HG03432 (cell line): ENCODE measurements around the gene ZNF311.
"Not testable (repeated sequence)": the region's sequence is repeated elsewhere in the genome, so short reads cannot be mapped to it uniquely, and the experiment has no call there.

Experiments
- ATAC-seq: cut with Tn5 transposase; IDR thresholded peaks from one replicate; pipeline ENCODE4 v1.9.1; 2021; ENCODE audit warnings: mild to moderate bottlenecking, moderate library complexity; ENCODE audit not compliant: unreplicated experiment

Gene ZNF311

DNA sequence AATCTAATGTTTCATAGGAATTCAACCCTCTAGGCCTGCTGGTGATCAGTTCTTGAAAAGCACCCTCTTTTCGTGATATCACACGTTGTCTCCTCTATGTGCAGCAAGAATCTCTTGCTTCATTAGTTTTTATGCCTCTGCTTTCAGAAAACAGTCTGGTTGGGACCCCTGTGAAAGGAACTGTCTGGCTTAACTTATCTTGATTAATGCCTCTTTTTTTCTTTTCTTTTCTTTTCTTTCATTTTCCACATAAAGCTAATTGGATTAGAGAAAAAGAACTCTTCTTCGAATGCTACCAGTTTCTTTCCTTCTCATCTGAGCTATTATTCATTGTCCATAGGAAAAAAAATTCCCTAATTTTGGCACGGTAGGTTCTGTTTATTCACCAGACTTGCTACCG, 21.3 kb downstream of the ZNF311 start:
- ATAC-seq: no peak

DNA sequence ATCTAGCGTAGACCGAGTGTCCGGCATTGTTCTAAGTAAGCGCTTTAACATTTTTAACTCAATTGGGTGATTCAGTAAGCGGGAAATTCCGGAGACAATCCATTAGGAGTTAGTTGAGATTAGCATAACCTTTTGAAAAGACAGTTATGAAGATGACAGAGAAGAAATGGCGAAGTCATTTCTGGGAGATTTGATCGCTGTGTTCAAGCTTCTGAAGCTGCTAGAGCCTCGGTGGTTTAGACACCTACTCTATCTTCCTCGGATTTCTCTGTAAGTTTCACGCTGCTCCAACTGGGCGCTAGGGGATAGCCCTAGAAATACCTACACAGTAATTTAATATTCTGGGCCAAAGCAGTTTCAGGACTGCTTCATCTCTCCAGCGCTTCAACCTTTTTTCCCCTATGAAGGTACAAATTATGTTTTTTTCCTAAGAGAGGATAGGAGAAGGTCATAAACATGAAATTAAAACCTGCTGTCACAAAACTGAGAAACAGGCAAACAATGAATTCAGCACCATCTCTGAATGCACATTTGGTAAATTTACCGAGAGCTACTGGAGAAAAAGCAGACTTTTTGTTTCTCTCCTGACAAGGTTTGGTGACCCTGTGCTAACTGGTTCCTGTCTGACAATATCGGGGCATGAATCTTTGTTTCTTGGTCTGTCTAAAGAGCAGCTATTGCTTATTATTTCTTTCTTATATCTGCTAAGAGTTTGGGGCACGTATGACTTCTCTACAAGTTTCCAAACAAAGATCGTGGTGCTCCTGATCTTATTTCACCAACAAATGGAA, 22.4 kb downstream of the ZNF311 start:
- ATAC-seq: no peak

DNA sequence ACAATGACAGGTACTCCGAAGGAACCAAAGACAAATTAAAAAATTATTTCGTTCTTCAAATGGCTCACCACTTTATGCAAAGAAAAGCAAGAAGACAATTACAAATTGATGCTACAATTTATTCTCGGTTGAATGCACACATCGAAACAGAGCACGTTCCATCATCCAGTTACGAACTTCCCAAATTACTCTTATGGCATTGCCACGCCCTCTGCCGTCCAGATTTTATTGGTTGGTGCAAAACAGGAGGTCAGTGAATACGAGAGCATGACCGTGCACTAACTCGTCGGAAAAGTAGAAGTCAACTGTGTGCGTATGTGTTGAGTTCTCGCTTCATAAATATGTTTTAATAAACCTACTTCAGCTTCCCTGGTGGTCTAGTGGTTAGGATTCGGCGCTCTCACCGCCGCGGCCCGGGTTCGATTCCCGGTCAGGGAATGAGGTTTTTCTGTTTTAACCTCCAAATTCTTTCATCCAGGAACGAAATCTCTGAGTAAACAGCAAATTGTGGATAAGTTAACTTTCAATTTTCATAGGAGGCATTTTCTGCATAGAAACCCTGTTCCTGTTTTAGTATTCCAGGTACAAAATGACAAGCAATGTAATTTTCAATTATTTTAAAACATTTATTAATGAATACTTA, 23.2 kb downstream of the ZNF311 start:
- ATAC-seq: peak; percentile 43

DNA sequence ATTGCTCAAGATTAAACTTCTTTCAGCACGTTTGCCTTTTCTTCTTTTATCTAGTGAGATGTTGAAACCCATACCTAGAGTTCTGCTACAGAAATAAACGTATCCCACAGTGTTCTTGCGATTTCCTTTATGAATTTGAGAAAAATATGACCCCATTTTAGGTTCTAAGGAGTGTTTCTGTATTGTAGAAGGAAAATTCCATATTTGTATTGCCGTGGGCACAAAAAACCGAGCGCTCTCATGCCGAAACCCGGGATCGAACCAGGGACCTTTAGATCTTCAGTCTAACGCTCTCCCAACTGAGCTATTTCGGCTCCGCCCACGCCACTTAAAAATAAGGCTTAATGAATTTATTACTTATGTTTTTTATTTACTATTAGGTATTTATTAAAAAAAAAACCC, 23.7 kb downstream of the ZNF311 start:
- peak; percentile 25 for ATAC-seq

DNA sequence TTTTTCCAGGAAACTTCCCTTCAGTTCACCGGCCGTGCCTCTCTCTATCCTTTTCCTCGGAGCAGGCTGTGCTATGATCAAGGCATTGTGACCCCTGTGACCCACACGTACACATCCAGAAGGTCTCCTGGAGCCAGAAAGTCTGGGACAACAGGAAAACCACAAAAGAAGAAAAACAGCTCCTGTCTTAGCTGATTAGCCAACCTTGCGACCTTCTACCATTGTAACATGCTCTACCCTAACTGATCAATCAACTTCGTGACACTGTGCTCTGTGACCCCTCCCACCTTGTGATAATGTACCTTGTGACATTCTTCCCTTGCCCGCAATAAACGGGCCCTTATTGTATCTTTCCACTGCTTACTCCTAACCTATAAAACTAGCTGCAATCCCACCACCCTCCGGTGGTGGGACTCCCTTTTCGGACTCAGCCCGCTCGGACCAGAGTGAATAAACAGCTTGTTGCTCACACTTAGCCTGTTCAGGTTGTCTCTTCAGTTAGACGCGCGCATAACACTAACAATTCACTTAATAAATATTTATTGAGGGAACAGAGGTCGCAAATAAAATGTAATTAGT, 24.2 kb downstream of the ZNF311 start:
- peak; percentile 41 for ATAC-seq

DNA sequence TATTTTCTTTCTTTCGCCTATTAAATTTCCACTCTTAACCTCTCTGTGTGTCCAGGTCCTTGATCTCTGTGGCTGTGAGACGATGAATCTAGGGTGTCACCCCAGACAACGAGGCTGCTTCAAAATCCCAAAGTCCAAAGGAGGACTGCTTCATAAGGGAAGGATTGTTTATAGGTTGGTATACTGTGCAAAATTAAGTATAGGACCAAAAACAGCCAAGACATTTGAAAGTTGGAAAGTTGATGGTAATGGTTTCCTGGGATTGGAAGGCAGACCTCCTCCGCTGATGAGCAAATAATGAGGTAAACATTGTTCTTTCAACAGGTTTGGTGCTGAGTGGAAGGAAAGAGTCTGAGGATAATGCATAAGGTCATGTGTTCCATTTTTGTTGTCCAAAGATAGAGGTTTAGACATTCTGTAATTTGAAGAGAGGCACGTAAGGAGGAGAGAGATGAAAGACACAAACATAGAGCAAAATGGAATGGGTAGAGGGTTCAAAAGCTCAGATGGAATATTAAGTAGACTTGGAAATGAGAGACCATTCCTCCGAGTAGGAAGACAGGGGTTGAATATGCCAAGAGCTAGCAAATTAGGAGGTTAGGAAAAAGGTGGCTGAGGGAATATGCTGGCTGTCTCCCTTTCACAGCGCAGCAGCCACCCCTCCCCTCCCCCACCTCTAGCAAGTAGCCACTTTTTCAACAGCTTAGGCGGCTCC, 24.8 kb downstream of the ZNF311 start:
- ATAC-seq: no peak

DNA sequence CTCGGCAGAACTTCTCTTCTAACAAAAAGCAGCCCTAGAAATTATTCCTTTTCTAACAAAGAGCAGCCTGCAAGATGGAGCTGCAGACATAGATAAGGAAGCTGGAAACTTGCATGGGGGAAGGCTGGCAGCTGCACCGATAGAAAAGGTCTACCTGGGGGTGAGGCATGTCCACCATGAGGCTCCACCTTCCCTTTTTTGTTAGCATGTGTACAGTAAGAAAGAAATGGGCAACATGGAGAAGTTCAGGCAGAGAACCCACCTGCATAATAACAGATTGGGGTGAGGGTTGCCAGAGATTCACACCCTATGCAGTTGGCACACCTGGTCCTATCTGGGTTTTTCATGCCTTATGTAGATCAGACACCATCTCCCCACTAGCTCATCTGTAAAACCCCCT, 25.4 kb downstream of the ZNF311 start:
- no peak for ATAC-seq

DNA sequence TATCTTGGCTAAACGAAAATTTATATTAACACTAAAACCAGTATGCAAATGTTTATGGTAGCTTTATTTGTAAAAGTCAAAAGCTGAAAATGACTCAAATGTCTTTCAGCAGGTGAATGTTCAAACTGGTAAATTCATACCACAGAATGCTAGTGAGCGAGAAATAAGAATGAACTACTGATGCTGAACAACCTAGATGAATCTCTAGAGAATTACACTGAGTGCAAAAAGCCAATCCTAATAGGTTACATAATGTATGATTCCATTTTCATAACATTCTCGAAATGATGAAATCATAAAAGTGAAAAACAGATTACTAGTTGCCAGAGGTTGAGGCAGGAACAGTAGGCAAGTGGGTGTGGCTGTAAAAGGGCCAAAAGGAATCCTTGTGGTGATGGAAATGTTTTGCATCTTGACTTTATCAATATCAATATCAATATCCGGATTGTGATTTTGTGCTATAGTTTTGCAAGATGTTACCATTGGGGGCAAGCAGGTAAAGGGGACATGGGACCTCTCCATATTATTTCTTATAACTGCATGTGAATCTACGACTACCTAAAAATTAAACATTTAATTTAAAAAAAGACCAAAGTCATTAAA, 26.1 kb downstream of the ZNF311 start:
- ATAC-seq: no peak

DNA sequence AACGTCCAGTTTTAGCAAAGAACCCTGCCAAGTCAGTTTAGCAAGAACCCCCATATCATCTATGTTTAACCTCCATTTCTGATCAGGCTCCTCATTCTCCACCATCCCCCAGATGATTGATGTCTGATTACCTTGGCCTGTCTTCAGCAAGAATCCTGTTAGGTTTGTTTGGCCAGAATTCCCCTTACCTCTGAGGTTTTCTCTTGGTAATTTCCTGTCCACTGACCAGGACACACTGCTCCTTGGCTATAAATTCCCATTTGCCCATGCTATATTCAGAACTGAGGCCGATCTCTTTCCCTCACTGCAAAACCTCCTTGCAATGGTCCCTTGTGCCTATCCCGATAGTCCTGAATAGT, 27.0 kb downstream of the ZNF311 start:
- ATAC-seq: no peak

DNA sequence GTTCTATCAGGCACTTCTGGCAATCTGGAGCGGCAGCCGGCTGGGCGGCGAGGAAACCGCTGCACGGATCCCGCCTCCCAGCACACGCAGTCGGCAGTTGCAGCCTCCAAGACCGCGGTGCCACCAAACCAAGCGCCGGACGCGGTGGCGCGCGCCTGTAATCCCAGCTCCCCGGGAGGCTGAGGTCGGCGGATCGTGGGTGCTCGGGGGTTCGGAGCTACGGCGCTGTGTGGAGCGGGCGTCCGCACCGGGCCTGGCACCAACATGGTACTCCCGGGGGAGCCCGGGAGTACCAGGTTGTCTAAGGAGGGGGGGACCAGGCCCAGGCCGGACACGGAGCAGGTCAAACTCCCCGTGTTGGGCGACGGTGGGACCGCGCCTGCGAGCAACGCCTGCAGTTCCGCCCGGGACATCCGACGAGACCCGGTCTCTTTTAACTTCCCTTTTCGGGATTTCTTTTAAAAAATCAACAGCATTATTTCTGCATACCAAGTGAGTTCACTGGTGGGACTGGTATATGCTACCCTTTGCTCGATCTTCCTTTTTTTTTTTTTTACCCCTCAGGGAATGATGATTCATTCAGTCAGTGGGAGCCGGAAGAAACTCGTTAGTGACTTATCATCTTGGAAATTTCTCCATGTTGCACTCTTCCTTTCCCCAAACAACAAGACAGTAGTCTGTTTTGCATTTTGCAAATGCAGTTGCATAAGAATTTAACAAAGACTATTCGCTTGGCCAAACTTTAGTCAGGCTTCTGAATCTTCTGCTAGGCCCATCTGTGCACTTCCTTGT, 27.6 kb downstream of the ZNF311 start:
- no peak for ATAC-seq

DNA sequence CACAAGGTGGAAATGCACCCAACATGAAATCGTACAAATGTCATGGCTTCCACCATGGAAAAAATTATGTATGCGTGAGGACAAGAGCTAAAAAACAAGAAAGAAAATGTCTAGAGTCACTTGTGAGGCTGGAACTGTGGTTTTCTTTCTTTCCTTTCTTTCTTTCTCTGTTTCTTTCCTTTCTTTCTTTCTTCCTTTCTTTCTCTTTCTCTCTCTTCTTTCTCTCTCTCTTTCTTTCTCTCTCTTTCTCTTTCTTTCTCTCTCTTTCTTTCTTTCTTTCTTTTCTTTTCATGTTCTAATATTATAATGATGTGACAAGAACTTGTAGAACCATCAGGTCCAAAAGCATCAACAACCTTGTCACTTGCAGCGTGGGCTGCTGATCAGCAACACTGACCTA, 28.4 kb downstream of the ZNF311 start:
- ATAC-seq: no peak

DNA sequence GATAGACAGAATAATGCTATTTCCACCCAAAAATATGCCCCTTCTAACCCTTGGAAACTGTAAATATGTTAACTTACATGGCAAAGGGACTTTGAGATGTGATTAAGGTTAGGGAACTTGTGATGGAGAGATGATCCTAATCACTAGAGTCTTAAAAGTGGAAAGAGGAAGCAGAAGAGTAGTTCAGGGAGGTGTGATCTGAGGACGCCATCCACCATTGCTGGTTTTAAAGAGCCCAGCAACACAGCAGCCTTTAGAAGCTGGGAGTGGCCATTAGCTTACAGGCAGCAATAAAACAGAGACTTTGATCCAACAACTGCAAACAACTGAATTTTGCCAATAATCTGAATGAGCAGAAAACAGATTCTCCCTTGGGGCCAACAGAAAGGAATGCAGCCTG, 30.6 kb downstream of the ZNF311 start:
- ATAC-seq: no peak

DNA sequence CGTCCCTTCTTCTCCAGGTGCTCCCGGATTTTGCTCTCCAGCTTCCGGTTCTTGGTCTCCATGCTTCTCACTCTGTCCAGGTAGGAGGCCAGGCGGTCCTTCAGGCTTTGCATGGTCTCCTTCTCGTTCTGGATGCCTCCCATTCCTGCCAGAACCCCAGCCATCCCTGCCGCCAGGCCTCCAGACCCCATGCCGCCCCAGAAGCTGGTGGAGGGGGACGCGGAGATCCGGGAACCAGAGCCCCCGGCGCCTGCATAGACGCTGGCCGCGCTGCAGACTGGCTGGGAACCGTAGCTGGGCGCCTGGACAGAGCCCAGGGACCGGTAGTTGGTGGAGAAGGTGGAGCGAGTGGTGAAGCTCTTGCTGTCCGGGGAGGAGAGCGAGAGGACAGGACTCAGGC, 35.1 kb downstream of the ZNF311 start:
- not testable (repeated sequence) for ATAC-seq

DNA sequence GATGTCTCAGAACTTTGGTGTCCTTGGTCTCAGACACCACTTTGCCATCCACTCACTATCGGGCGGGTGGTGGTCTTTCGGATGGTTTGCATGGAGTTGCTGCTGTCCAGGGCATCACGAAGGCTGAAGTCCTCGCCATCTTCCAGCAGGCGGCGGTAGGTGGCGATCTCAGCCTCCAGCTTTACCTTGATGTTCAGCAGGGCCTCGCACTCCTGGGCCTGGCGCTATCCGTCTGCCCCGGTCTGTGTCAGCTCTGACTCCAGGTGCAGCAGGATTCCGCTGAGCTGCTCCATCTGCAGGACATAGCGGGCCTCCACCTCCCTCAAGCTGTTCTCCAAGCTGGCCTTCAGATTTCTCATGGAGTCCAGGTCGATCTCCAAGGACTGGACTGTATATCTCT, 36.0 kb downstream of the ZNF311 start:
- ATAC-seq: no peak

DNA sequence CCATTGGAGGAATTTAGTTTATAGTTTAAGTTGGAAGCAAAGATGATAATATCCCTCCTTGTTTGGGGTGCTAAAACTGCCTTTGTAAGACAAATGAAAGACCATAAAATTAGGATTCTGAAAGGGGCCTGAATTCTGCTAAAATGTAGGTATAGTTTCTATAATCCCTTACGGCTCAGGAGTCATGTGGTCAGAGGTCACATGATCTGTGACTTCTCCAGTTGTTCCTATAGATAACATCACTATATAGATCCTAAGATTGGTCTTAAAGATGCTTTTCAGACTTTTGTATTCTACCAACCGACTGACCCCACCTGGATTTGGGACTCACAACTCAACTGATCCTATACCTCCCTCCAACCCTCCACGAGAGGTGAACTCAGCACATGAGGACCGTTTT, 36.6 kb downstream of the ZNF311 start:
- no peak for ATAC-seq

DNA sequence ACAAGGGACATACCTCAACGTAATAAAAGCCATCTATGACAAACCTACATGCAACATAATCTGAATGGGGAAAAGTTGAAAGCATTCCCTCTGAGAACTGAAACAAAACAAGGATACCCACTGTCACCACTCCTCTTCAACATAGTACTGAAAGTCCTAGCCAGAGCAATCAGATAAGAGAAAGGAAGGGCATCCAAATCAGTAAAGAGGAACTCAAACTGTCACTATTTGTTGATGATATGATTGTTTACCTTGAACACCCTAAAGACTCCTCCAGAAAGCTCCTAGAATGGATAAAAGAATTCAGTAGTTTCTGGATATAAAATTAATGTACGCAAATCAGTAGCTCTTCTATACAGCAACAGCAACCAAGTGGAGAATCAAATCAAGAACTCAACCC, 39.4 kb downstream of the ZNF311 start:
- ATAC-seq: no peak

DNA sequence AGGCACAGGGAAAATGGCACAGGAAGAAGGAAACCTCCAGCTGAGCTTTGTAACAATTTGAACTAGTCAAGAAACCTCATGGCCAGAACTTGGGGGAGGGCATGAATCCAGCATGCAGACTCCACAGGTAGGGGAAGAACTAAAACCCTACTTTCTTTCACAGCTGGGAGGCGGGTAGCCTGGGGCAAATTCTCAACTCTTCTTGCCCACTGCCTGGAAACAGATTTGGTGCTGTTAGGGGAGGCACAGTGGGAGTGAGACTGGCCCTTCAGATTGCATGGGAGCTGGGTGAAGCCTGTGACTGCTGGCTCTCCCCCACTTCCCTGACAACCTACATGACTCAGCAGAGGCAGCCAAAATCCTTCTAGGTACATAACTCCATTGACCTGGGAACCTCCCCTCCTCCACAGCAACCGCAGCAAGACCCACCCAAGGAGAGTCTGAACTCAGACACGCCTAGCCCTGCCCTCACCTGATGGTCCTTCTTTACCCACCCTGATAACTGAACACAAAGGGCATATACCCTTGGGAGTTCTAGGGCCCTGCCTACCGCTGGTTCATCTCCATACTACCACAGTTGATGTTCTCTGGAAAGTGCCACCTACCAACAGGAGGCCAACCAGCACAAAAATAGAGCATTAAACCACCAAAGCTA, 44.1 kb downstream of the ZNF311 start:
- ATAC-seq: no peak

DNA sequence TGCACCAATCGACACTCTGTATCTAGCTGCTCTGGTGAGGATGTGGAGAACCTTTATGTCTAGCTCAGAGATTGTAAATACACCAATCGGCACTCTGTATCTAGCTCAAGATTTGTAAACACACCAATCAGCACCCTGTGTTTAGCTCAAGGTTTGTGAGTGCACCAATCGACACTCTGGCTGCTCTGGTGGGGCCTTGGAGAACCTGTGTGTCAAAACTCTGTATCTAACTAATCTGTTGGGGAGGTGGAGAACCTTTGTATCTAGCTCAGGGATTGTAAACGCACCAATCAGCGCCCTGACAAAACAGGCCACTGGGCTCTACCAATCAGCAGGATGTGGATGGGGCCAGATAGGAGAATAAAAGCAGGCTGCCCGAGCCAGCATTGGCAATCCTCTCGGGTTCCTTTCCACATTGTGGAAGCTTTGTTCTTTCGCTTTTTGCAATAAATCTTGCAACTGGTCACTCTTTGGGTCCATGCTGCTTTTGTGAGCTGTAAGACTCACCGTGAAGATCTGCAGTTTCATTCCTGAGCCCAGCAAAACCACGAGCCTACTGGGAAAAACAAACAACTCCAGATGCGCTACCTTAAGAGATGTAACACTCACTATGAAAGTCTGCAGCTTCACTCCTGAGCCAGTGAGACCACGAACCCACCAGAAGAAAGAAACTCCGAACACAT, 46.4 kb downstream of the ZNF311 start:
- not testable (repeated sequence) for ATAC-seq

DNA sequence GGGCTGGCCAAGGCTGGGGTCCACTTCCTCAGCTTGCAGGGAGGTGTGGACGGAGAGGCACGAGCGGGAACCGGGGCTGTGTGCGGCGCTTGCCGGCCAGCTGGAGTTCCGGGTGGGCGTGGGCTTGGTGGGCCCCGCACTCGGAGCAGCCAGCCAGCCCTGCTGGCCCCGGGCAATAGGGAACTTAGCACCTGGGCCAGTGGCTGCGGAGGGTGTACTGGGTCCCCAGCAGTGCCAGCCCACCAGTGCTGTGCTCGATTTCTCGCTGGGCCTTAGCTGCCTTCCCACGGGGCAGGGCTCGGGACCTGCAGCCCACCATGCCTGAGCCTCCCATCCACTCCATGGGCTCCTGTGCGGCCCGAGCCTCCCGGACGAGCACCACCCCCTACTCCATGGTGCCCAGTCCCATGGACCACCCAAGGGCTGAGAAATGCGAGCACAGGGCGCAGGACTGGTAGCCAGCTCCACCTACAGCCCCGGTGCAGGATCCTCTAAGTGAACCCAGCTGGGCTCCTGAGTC, 47.3 kb downstream of the ZNF311 start:
- ATAC-seq: not testable (repeated sequence)
